HL-60 (cell line): ENCODE data around the gene CES2.

Experiments
- GABPA ChIP-seq: IDR thresholded peaks from 2 replicates; pipeline ENCODE4 v1.6.1; 2012; ENCODE audit warnings: low read depth
- SPI1 ChIP-seq: IDR thresholded peaks from 2 replicates; pipeline ENCODE4 v1.6.1; 2012; ENCODE audit warnings: low read depth, mild to moderate bottlenecking, borderline replicate concordance
- TF ChIP-seq, protein P1 (sequence below): IDR thresholded peaks from one replicate; pipeline ENCODE4 v1.5.1; 2011; ENCODE audit warnings: low read length, control low read depth, inconsistent platforms; ENCODE audit not compliant: insufficient read depth
- TF ChIP-seq, protein P2 (sequence below): IDR thresholded peaks from 2 replicates; pipeline ENCODE4 v1.6.1; 2012; ENCODE audit warnings: low read depth; ENCODE audit not compliant: insufficient replicate concordance

DNA sequence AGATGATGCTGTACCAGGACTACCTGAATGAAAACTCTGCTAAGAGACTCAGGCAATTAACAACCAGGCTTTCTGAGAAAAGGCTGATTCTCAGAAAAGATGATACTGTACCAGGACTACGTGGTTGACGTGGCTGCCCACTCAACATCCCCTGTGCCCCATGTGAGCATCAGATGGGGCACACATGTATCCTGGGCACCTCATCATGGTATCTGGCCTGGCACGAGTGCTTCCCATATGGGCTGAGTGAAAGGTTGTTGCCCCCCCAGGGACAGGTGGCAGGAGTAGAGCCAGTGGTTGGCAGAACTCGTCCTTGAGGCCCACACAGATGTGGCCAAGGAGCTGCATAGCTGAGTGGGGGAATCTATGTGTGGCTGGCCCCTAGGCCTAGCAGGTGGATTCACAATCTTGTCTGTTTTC, 49.6 kb downstream of the CES2 start:
- TF ChIP-seq GABPA, result no peak
- TF ChIP-seq, protein P1, sequence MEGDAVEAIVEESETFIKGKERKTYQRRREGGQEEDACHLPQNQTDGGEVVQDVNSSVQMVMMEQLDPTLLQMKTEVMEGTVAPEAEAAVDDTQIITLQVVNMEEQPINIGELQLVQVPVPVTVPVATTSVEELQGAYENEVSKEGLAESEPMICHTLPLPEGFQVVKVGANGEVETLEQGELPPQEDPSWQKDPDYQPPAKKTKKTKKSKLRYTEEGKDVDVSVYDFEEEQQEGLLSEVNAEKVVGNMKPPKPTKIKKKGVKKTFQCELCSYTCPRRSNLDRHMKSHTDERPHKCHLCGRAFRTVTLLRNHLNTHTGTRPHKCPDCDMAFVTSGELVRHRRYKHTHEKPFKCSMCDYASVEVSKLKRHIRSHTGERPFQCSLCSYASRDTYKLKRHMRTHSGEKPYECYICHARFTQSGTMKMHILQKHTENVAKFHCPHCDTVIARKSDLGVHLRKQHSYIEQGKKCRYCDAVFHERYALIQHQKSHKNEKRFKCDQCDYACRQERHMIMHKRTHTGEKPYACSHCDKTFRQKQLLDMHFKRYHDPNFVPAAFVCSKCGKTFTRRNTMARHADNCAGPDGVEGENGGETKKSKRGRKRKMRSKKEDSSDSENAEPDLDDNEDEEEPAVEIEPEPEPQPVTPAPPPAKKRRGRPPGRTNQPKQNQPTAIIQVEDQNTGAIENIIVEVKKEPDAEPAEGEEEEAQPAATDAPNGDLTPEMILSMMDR, result no peak
- no peak for TF ChIP-seq SPI1
- TF ChIP-seq, protein P2, sequence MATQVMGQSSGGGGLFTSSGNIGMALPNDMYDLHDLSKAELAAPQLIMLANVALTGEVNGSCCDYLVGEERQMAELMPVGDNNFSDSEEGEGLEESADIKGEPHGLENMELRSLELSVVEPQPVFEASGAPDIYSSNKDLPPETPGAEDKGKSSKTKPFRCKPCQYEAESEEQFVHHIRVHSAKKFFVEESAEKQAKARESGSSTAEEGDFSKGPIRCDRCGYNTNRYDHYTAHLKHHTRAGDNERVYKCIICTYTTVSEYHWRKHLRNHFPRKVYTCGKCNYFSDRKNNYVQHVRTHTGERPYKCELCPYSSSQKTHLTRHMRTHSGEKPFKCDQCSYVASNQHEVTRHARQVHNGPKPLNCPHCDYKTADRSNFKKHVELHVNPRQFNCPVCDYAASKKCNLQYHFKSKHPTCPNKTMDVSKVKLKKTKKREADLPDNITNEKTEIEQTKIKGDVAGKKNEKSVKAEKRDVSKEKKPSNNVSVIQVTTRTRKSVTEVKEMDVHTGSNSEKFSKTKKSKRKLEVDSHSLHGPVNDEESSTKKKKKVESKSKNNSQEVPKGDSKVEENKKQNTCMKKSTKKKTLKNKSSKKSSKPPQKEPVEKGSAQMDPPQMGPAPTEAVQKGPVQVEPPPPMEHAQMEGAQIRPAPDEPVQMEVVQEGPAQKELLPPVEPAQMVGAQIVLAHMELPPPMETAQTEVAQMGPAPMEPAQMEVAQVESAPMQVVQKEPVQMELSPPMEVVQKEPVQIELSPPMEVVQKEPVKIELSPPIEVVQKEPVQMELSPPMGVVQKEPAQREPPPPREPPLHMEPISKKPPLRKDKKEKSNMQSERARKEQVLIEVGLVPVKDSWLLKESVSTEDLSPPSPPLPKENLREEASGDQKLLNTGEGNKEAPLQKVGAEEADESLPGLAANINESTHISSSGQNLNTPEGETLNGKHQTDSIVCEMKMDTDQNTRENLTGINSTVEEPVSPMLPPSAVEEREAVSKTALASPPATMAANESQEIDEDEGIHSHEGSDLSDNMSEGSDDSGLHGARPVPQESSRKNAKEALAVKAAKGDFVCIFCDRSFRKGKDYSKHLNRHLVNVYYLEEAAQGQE, result no peak
